IMR-90 (cell line): Measurements from ENCODE around the gene ANKRD31. TPM values are rescaled to one million over a fixed set of nuclear protein-coding genes. Genes with fewer than 3 reads are reported as not detected.

Experiments
- ATAC-seq: fragments of 200-7000 bp; cut with Tn5 transposase; 2 replicates; pipeline ENCODE4 v1.9.1; 2020; ENCODE audit warnings: low read depth, mild to moderate bottlenecking, moderate library complexity
- BruUV-seq: library from RNA; stranded (reverse); fragments of 400-500 nt; replicated peaks from 2 replicates; lab custom pipeline; 2021; lab: Mats Ljungman, UMichigan
- CTCF ChIA-PET: fragments of 300-600 bp; formaldehyde crosslinking; extraction: SDS; loops from one replicate; lab custom pipeline; 2021; ENCODE audit warnings: antibody characterized with exemption; lab: Yijun Ruan, JAX
- POLR2A ChIA-PET: fragments of 300-600 bp; sonication (Branson Sonifier 250); formaldehyde crosslinking; loops from one replicate; lab custom pipeline; 2022; ENCODE audit warnings: antibody characterized with exemption; ENCODE audit not compliant: unreplicated experiment; lab: Charles Lee
- DNase-seq: peaks from one replicate; pipeline ENCODE4 v3.0.0; 2013
- H2AFZ ChIP-seq: replicated peaks from 2 replicates; pipeline ENCODE3; 2013; ENCODE audit warnings: low read length, mild to moderate bottlenecking; ENCODE audit not compliant: poor library complexity
- H2AK5ac ChIP-seq: 2 replicates; pipeline ENCODE4 v1.6.1; 2013; ENCODE audit warnings: low read depth, low read length, inconsistent platforms
- H2AK9ac ChIP-seq: replicated peaks from 2 replicates; pipeline ENCODE3; 2013; ENCODE audit warnings: mild to moderate bottlenecking, low read depth, low read length, moderate library complexity; ENCODE audit not compliant: poor library complexity
- H2BK120ac ChIP-seq: 2 replicates; pipeline ENCODE4 v1.6.1; 2013; ENCODE audit warnings: low read depth, low read length, inconsistent platforms
- H2BK15ac ChIP-seq: 3 replicates; pipeline ENCODE4 v1.6.1; 2013; ENCODE audit warnings: low read depth, low read length, inconsistent platforms
- H2BK20ac ChIP-seq: 2 replicates; pipeline ENCODE4 v1.6.1; 2013; ENCODE audit warnings: low read depth, mild to moderate bottlenecking, inconsistent platforms, low read length, moderate library complexity
- H2BK5ac ChIP-seq: 2 replicates; pipeline ENCODE4 v1.6.1; 2013; ENCODE audit warnings: mild to moderate bottlenecking, low read depth, low read length, inconsistent platforms; ENCODE audit not compliant: poor library complexity, severe bottlenecking
- H3K14ac ChIP-seq: replicated peaks from 2 replicates; pipeline ENCODE4 v1.6.1; 2013; ENCODE audit warnings: low read depth, low read length, inconsistent platforms
- H3K18ac ChIP-seq: 2 replicates; pipeline ENCODE4 v1.6.1; 2013; ENCODE audit warnings: low read depth, low read length, control low read depth
- H3K23ac ChIP-seq: 2 replicates; pipeline ENCODE4 v1.6.1; 2013; ENCODE audit warnings: low read depth, low read length, inconsistent platforms
- H3K27ac ChIP-seq: 2 replicates; pipeline ENCODE4 v1.5.1; 2013; ENCODE audit warnings: mild to moderate bottlenecking, control low read depth, low read length; ENCODE audit not compliant: insufficient read depth
- H3K27me3 ChIP-seq: 2 replicates; pipeline ENCODE4 v1.6.1; 2013; ENCODE audit warnings: low read length; ENCODE audit not compliant: control insufficient read depth, insufficient read depth
- H3K36me3 ChIP-seq: 2 replicates; pipeline ENCODE4 v1.6.1; 2013; ENCODE audit warnings: low read length, mixed read lengths; ENCODE audit not compliant: control insufficient read depth, insufficient read depth
- H3K4ac ChIP-seq: 2 replicates; pipeline ENCODE4 v1.6.1; 2013; ENCODE audit warnings: low read depth, low read length, inconsistent platforms
- H3K4me1 ChIP-seq: 2 replicates; pipeline ENCODE4 v1.6.1; 2013; ENCODE audit warnings: low read length, mixed read lengths; ENCODE audit not compliant: control insufficient read depth, insufficient read depth
- H3K4me2 ChIP-seq: 2 replicates; pipeline ENCODE4 v1.6.1; 2013; ENCODE audit warnings: low read depth, mild to moderate bottlenecking, control low read depth, low read length, moderate library complexity
- H3K4me3 ChIP-seq: 2 replicates; pipeline ENCODE4 v1.5.1; 2013; ENCODE audit warnings: low read depth, mild to moderate bottlenecking, control low read depth, low read length, moderate library complexity; ENCODE audit not compliant: insufficient read depth
- H3K56ac ChIP-seq: 2 replicates; pipeline ENCODE4 v1.6.1; 2013; ENCODE audit warnings: low read length, inconsistent platforms; ENCODE audit not compliant: insufficient read depth; ENCODE audit errors: extremely low read depth
- H3K79me1 ChIP-seq, 2 experiments: 2 replicates each; pipeline ENCODE4 v1.6.1; 2013; ENCODE audit warnings: low read length in 2 of 2, inconsistent platforms in 1 of 2, low read depth in 1 of 2
- H3K9ac ChIP-seq: 2 replicates; pipeline ENCODE4 v1.6.1; 2013; ENCODE audit warnings: low read depth, low read length, control low read depth
- H3K9me1 ChIP-seq: 2 replicates; pipeline ENCODE4 v1.6.1; 2013; ENCODE audit warnings: low read length, inconsistent platforms; ENCODE audit not compliant: insufficient read depth
- H3K9me3 ChIP-seq: 2 replicates; pipeline ENCODE4 v1.6.1; 2013; ENCODE audit warnings: low read length; ENCODE audit not compliant: control insufficient read depth, insufficient read depth
- H4K20me1 ChIP-seq: 2 replicates; pipeline ENCODE4 v1.6.1; 2013; ENCODE audit warnings: low read length, inconsistent platforms; ENCODE audit not compliant: insufficient read depth
- H4K5ac ChIP-seq: 2 replicates; pipeline ENCODE4 v1.6.1; 2013; ENCODE audit warnings: mild to moderate bottlenecking, low read depth, low read length, control low read depth
- H4K8ac ChIP-seq, 2 experiments: 2 replicates each; pipeline ENCODE4 v1.6.1; 2013; ENCODE audit warnings: low read depth in 2 of 2, low read length in 2 of 2, control low read depth in 1 of 2, inconsistent platforms in 1 of 2
- H4K91ac ChIP-seq: 2 replicates; pipeline ENCODE4 v1.6.1; 2013; ENCODE audit warnings: low read depth, low read length, inconsistent platforms; ENCODE audit not compliant: insufficient read depth
- BHLHE40 ChIP-seq: fragments of 150-350 bp; IDR thresholded peaks from 2 replicates; pipeline ENCODE4 v1.6.1; 2016; ENCODE audit warnings: mild to moderate bottlenecking, low read depth, low read length
- CEBPB ChIP-seq: IDR thresholded peaks from 2 replicates; pipeline ENCODE4 v1.6.1; 2012; ENCODE audit warnings: low read depth, low read length, improper control_type of control experiment
- CHD1 ChIP-seq: IDR thresholded peaks from 2 replicates; pipeline ENCODE4 v1.6.1; 2012; ENCODE audit warnings: low read depth, low read length, improper control_type of control experiment
- CTCF ChIP-seq: conservative IDR thresholded peaks from 2 replicates; pipeline ENCODE4 v1.5.1; 2012; ENCODE audit warnings: mild to moderate bottlenecking, low read depth, low read length, improper control_type of control experiment
- ELK1 ChIP-seq: fragments of 150-350 bp; IDR thresholded peaks from 2 replicates; pipeline ENCODE4 v1.6.1; 2016; ENCODE audit warnings: low read depth, mild to moderate bottlenecking, low read length, moderate library complexity, borderline replicate concordance
- FOS ChIP-seq: fragments of 150-350 bp; IDR thresholded peaks from 2 replicates; pipeline ENCODE4 v1.6.1; 2016; ENCODE audit warnings: low read depth, low read length
- MAFK ChIP-seq: IDR thresholded peaks from 2 replicates; pipeline ENCODE4 v1.6.1; 2012; ENCODE audit warnings: low read depth, low read length, improper control_type of control experiment
- MAZ ChIP-seq: IDR thresholded peaks from 2 replicates; pipeline ENCODE4 v1.6.1; 2012; ENCODE audit warnings: low read depth, mild to moderate bottlenecking, low read length, improper control_type of control experiment, moderate library complexity, borderline replicate concordance
- MXI1 ChIP-seq: IDR thresholded peaks from 2 replicates; pipeline ENCODE4 v1.6.1; 2012; ENCODE audit warnings: low read depth, mild to moderate bottlenecking, low read length, moderate library complexity, borderline replicate concordance
- NFE2L2 ChIP-seq: fragments of 150-350 bp; IDR thresholded peaks from 2 replicates; pipeline ENCODE4 v1.6.1; 2016; ENCODE audit warnings: low read depth, mild to moderate bottlenecking, low read length
- POLR2A ChIP-seq: IDR thresholded peaks from 2 replicates; pipeline ENCODE4 v1.6.1; 2012; ENCODE audit warnings: mild to moderate bottlenecking, low read depth, low read length
- RAD21 ChIP-seq: IDR thresholded peaks from 2 replicates; pipeline ENCODE4 v1.6.1; 2012; ENCODE audit warnings: low read length, improper control_type of control experiment
- RCOR1 ChIP-seq: IDR thresholded peaks from 2 replicates; pipeline ENCODE4 v1.6.1; 2012; ENCODE audit warnings: mild to moderate bottlenecking, low read length, improper control_type of control experiment; ENCODE audit not compliant: insufficient replicate concordance
- RFX5 ChIP-seq: IDR thresholded peaks from 2 replicates; pipeline ENCODE4 v1.8.0; 2012; ENCODE audit warnings: low read depth, mild to moderate bottlenecking, low read length, moderate library complexity
- SMC3 ChIP-seq: fragments of 150-350 bp; IDR thresholded peaks from 2 replicates; pipeline ENCODE4 v1.6.1; 2016; ENCODE audit warnings: low read depth, mild to moderate bottlenecking, antibody characterized with exemption, low read length, moderate library complexity
- USF2 ChIP-seq: fragments of 150-350 bp; IDR thresholded peaks from 2 replicates; pipeline ENCODE4 v1.6.1; 2017; ENCODE audit warnings: mild to moderate bottlenecking, antibody characterized with exemption, low read length, low read depth
- WGBS, 2 experiments: methylation state at CpG; one replicate each; pipeline versions ENCODE4 v1.1.5 to v1.1.7; 2013; ENCODE audit warnings: missing lambda C conversion rate in 2 of 2; ENCODE audit not compliant: insufficient read length in 1 of 2; ENCODE audit errors: extremely low coverage in 2 of 2; 5-methylcytosine and 5-hydroxymethylcytosine counted together
- dilution Hi-C: fragments of 300-500 bp; cut with HindIII; formaldehyde crosslinking; loops from one replicate; pipeline ENCODE4 v1.14.3; 2018; ENCODE audit warnings: low sequenced_read_pairs; ENCODE audit not compliant: unreplicated experiment
- in situ Hi-C: fragments of 300-500 bp; cut with MboI; formaldehyde crosslinking; loops from 3 replicates; pipeline ENCODE4 v1.14.3; 2019; ENCODE audit warnings: low sequenced_read_pairs, inconsistent platforms, mixed read lengths
- intact Hi-C: fragments of 100-400 bp; cut with micrococcal nuclease; formaldehyde crosslinking; loops from 2 replicates; pipeline ENCODE4 v1.10.0; 2022
- polyA plus RNA-seq, 3 experiments: library from polyadenylated mRNA; depleted of rRNA; stranded (reverse); fragments of >200 nt; gene quantifications; 2 replicates each; pipeline ENCODE4 v1.2.3, GENCODE V29; 2012; ENCODE audit warnings: low replicate concordance in 1 of 3
- total RNA-seq: library from RNA; depleted of rRNA; stranded (reverse); fragments of >200 nt; gene quantifications from 2 replicates; pipeline ENCODE4 v1.2.3, GENCODE V29; 2012

Gene ANKRD31
- total and polyA plus RNA-seq, 2 of the 4 experiments (the other 2 are of a cell fraction): under 0.01 to 0.02 TPM

- DNase-seq (no peak), ATAC-seq (no peak)
- Histone ChIP-seq H3K36me3 (no peaks in the 10 kb centered on the region), H2AK9ac (no peak overlapping the region), H3K27ac (no peak overlapping the region), H3K4me1 (no peaks in the 10 kb centered on the region), H3K9me3 (no peaks in the 10 kb centered on the region), H2BK15ac (no peak overlapping the region), H3K9ac (no peak overlapping the region), H3K9me1 (no peaks in the 10 kb centered on the region), H4K5ac (no peak overlapping the region), H4K20me1 (no peaks in the 10 kb centered on the region), H4K8ac (no peak overlapping the region), H2AK5ac (no peak overlapping the region), H2AFZ (no peak overlapping the region), H2BK5ac (no peak overlapping the region), H3K14ac (no peak overlapping the region), H3K56ac (no peak overlapping the region), H4K91ac (no peak overlapping the region), H3K23ac (no peak overlapping the region), H2BK120ac (no peak overlapping the region), H3K79me1 (no peaks in the 10 kb centered on the region), H3K27me3 (peaks cover 7% of the 10 kb centered on the region), H3K4ac (no peak overlapping the region), H2BK20ac (no peak overlapping the region), H3K18ac (no peak overlapping the region), H3K4me3 (no peak overlapping the region), H3K4me2 (no peak overlapping the region)
- in situ Hi-C loops: no loop called here
- ChIA-PET POLR2A (interaction anchor here (0.5 kb wide), 1 partner anchor 250 kb away, joined by 3 read pairs; no protein-coding TSS in a partner anchor), CTCF (no interaction called here)
- no TSS peak for BruUV-seq
- no CpG with 5 or more reads among the region's 1 CpG for WGBS, 2 experiments
- intact Hi-C loops: no loop called here
- TF ChIP-seq MXI1: no peak
- TF ChIP-seq BHLHE40: no peak
- TF ChIP-seq ELK1: no peak
- no peak for TF ChIP-seq POLR2A
- no peak for TF ChIP-seq MAZ
- no peak for TF ChIP-seq USF2
- no peak for TF ChIP-seq CHD1
- no peak for TF ChIP-seq RAD21
- TF ChIP-seq NFE2L2: no peak
- TF ChIP-seq RCOR1: no peak
- TF ChIP-seq CTCF: no peak
- TF ChIP-seq RFX5: no peak
- no peak for TF ChIP-seq CEBPB
- TF ChIP-seq FOS: no peak
- TF ChIP-seq MAFK: no peak
- TF ChIP-seq SMC3: no peak
- dilution Hi-C loops: no loop called here
Measured at GRCh38 chr5:75089662-75090061, 147.0 kb downstream of the ANKRD31 start.
